GM23338 (cell line): ENCODE data around the gene CRYBG1. TPM values are rescaled to one million over a fixed set of nuclear protein-coding genes. Genes with fewer than 3 reads are reported as not detected.

Source experiments
- ATAC-seq: fragments of 200-7000 bp; cut with Tn5 transposase; 3 replicates; pipeline ENCODE4 v1.9.1; 2020
- DNase-seq: peaks from one replicate; pipeline ENCODE4 v3.0.0-alpha.2; 2015; ENCODE audit warnings: low spot score
- H2AFZ ChIP-seq: fragments of 200-600 bp; sonication (generic); 2 replicates; pipeline ENCODE4 v1.8.0; 2016; ENCODE audit warnings: antibody characterized with exemption, mild to moderate bottlenecking, moderate library complexity
- H3F3A ChIP-seq: fragments of 200-600 bp; sonication (generic); replicated peaks from 2 replicates; pipeline ENCODE4 v1.8.0; 2017; ENCODE audit warnings: antibody characterized with exemption, mixed run types, low read depth
- H3K27ac ChIP-seq: fragments of 200-600 bp; sonication (generic); 2 replicates; pipeline ENCODE4 v1.6.1; 2016; ENCODE audit warnings: low read depth
- H3K27me3 ChIP-seq: fragments of 200-600 bp; sonication (generic); 2 replicates; pipeline ENCODE4 v1.8.0; 2016; ENCODE audit warnings: mild to moderate bottlenecking, mixed run types, moderate library complexity; ENCODE audit not compliant: insufficient read depth
- H3K36me3 ChIP-seq: fragments of 200-600 bp; sonication (generic); 2 replicates; pipeline ENCODE4 v1.8.0; 2016; ENCODE audit warnings: mild to moderate bottlenecking; ENCODE audit not compliant: insufficient read depth
- H3K4me1 ChIP-seq: fragments of 200-600 bp; sonication (generic); 2 replicates; pipeline ENCODE4 v1.8.0; 2016; ENCODE audit warnings: mild to moderate bottlenecking, moderate library complexity; ENCODE audit not compliant: insufficient read depth
- H3K4me2 ChIP-seq: fragments of 200-600 bp; sonication (generic); 2 replicates; pipeline ENCODE4 v1.7.1; 2017; ENCODE audit warnings: mixed run types
- H3K4me3 ChIP-seq: fragments of 200-600 bp; sonication (generic); 2 replicates; pipeline ENCODE4 v1.6.1; 2016; ENCODE audit warnings: mixed run types
- H3K79me2 ChIP-seq: fragments of 200-600 bp; sonication (generic); replicated peaks from 2 replicates; pipeline ENCODE4 v1.8.0; 2017; ENCODE audit warnings: mild to moderate bottlenecking; ENCODE audit not compliant: insufficient read depth
- H3K9me2 ChIP-seq: fragments of 200-600 bp; sonication (generic); 2 replicates; pipeline ENCODE4 v1.8.0; 2017; ENCODE audit not compliant: insufficient read depth
- H4K20me1 ChIP-seq: fragments of 200-600 bp; sonication (generic); replicated peaks from 2 replicates; pipeline ENCODE4 v1.8.0; 2017; ENCODE audit warnings: mild to moderate bottlenecking; ENCODE audit not compliant: insufficient read depth
- H3K27ac Mint-ChIP-seq: 2 replicates; pipeline ENCODE4 v1.8.0; 2020; ENCODE audit warnings: inconsistent platforms, mild to moderate bottlenecking, moderate library complexity, mixed read lengths
- H3K27me3 Mint-ChIP-seq: 3 replicates; pipeline ENCODE4 v1.8.0; 2022; ENCODE audit warnings: low read depth, mild to moderate bottlenecking, moderate library complexity, mixed read lengths, inconsistent platforms; ENCODE audit not compliant: insufficient read depth, poor library complexity
- H3K36me3 Mint-ChIP-seq: 3 replicates; pipeline ENCODE4 v1.8.0; 2021; ENCODE audit warnings: low read depth, mild to moderate bottlenecking, inconsistent platforms, moderate library complexity, mixed read lengths
- H3K4me1 Mint-ChIP-seq: 3 replicates; pipeline ENCODE4 v1.8.0; 2020; ENCODE audit warnings: mild to moderate bottlenecking, inconsistent platforms, mixed read lengths
- H3K4me3 Mint-ChIP-seq: 3 replicates; pipeline ENCODE4 v1.8.0; 2021; ENCODE audit warnings: moderate library complexity, mild to moderate bottlenecking, inconsistent platforms, mixed read lengths
- H3K9me3 Mint-ChIP-seq: 3 replicates; pipeline ENCODE4 v1.8.0; 2020; ENCODE audit warnings: moderate library complexity, mild to moderate bottlenecking, inconsistent platforms, mixed read lengths
- CREB1 ChIP-seq: fragments of 250-450 bp; sonication (Bioruptor Pico); IDR thresholded peaks from 2 replicates; pipeline ENCODE4 v1.5.0; 2020; ENCODE audit warnings: low read depth, mild to moderate bottlenecking, moderate library complexity
- EZH2 ChIP-seq: fragments of 200-600 bp; sonication (generic); IDR thresholded peaks from one replicate; pipeline ENCODE4 v1.8.0; 2017; ENCODE audit warnings: antibody characterized with exemption, mild to moderate bottlenecking, low read depth; ENCODE audit not compliant: unreplicated experiment
- EZH2phosphoT487 ChIP-seq: fragments of 200-600 bp; sonication (generic); IDR thresholded peaks from one replicate; pipeline ENCODE4 v1.8.1; 2018; ENCODE audit warnings: antibody characterized with exemption; ENCODE audit not compliant: unreplicated experiment
- JUNB ChIP-seq: IDR thresholded peaks from one replicate; pipeline ENCODE4 v1.6.1; 2016; ENCODE audit warnings: antibody characterized with exemption; ENCODE audit not compliant: unreplicated experiment
- NANOG ChIP-seq: IDR thresholded peaks from 2 replicates; pipeline ENCODE4 v1.6.1; 2016; ENCODE audit warnings: antibody characterized with exemption, borderline replicate concordance
- STAT1 ChIP-seq: IDR thresholded peaks from one replicate; pipeline ENCODE4 v1.6.1; 2016; ENCODE audit warnings: antibody characterized with exemption; ENCODE audit not compliant: unreplicated experiment
- ZNF114 ChIP-seq: fragments of 250-450 bp; sonication (Bioruptor Pico); IDR thresholded peaks from 2 replicates; pipeline ENCODE4 v1.5.0; 2020; ENCODE audit warnings: mild to moderate bottlenecking, moderate library complexity
- ZNF331 ChIP-seq: fragments of 250-450 bp; sonication (Bioruptor Pico); IDR thresholded peaks from 2 replicates; pipeline ENCODE4 v1.5.0; 2020; ENCODE audit warnings: low read depth, mild to moderate bottlenecking, moderate library complexity
- polyA plus RNA-seq: library from polyadenylated mRNA; unstranded; fragments of >200 nt; fragmentation: Nextera tagmentation; extraction: Ambion mirVana; gene quantifications from 2 replicates; pipeline ENCODE4 v1.2.1, GENCODE V29; 2016
- total RNA-seq: library from RNA; depleted of rRNA; stranded (reverse); fragments of >200 nt; shearing (Covaris generic); gene quantifications from 2 replicates; pipeline ENCODE4 v1.2.3, GENCODE V29; 2014
- TF ChIP-seq, protein P1 (sequence below), 2 experiments: fragments of 200-600 bp in 1 of 2; sonication (generic) in 1 of 2; conservative IDR thresholded peaks; 2 replicates each; pipeline versions ENCODE4 v1.5.1 to v1.6.1; 2016 to 2017; ENCODE audit warnings: antibody characterized with exemption in 2 of 2, low read depth in 2 of 2, mild to moderate bottlenecking in 2 of 2, moderate library complexity in 1 of 2
- TF ChIP-seq, protein P2 (sequence below): fragments of 250-450 bp; sonication (Bioruptor Pico); IDR thresholded peaks from 2 replicates; pipeline ENCODE4 v1.5.0; 2020; ENCODE audit warnings: mild to moderate bottlenecking, moderate library complexity

CRYBG1 gene
- total and polyA plus RNA-seq, 2 experiments from 2014 or later = 3.7 to 17.2 TPM

DNA sequence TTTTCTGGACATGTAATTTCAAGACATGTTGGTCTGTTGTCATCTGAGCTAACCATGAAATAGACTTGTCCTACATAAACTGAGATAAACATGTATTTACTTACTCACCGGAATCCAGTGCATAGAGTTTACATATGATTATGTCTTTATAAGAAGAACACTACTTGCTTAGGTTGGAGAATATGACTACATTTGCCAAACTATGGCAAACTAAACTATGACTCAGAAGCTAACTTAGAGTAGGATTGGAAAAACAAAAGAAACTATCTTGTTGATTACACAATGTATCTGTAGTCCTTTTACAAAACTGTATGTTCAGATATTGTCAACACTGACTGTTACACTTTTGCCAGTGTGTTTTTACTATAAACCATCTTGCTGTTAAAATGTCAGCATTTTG lies 113.3 kb downstream of the CRYBG1 start:
- ATAC-seq = no peak

DNA sequence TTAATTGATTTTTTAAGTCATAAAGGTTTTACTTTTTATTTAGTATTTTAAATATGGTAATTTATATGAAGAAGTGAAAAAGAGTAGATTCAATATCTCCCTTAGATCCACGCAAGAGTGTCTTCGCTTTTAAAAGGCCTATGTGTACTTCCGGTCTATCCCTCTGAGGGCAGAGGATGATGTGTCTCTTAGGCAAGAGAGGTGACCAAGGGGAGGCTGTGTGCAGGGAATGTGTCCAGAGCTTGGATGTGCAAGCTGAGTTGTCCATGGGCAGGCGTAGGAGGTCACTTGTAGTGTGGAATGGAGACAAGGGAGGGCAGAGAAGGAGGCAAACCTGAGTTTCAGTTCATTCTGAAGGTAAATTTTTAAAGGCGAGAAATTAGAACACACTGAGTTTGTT lies 113.9 kb downstream of the CRYBG1 start:
- H3F3A ChIP-seq = no peaks in the 10 kb centered on the region

More for the DNA sequence above, 113.3 kb downstream of the CRYBG1 start:
- no peaks in the 10 kb centered on the region for H3K36me3 Mint-ChIP-seq
- Histone ChIP-seq H4K20me1 (no peaks in the 10 kb centered on the region), H3K36me3 (no peaks in the 10 kb centered on the region), H2AFZ (no peak overlapping the region), H3K27me3 (no peaks in the 10 kb centered on the region), H3K79me2 (no peaks in the 10 kb centered on the region), H3F3A (no peaks in the 10 kb centered on the region), H3K4me3 (no peak overlapping the region), H3K4me1 (no peaks in the 10 kb centered on the region), H3K27ac (no peak overlapping the region), H3K4me2 (no peak overlapping the region), H3K9me2 (no peaks in the 10 kb centered on the region)
- H3K4me1 Mint-ChIP-seq = 0 out of 3 replicates have a peak, but pooled peaks cover 2% of the 10 kb centered on the region
- TF ChIP-seq EZH2phosphoT487 (no peak), ZNF114 (CRISPR knock-in tag) (no peak), CREB1 (CRISPR knock-in tag) (no peak), NANOG (no peak), JUNB (no peak)
- TF ChIP-seq, protein P1, sequence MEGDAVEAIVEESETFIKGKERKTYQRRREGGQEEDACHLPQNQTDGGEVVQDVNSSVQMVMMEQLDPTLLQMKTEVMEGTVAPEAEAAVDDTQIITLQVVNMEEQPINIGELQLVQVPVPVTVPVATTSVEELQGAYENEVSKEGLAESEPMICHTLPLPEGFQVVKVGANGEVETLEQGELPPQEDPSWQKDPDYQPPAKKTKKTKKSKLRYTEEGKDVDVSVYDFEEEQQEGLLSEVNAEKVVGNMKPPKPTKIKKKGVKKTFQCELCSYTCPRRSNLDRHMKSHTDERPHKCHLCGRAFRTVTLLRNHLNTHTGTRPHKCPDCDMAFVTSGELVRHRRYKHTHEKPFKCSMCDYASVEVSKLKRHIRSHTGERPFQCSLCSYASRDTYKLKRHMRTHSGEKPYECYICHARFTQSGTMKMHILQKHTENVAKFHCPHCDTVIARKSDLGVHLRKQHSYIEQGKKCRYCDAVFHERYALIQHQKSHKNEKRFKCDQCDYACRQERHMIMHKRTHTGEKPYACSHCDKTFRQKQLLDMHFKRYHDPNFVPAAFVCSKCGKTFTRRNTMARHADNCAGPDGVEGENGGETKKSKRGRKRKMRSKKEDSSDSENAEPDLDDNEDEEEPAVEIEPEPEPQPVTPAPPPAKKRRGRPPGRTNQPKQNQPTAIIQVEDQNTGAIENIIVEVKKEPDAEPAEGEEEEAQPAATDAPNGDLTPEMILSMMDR (conservative IDR thresholded peaks at IDR 0.05; ENCODE audit: low read depth in 2 of 2) = no peak
- H3K27me3 Mint-ChIP-seq = no peaks in the 10 kb centered on the region
- DNase-seq = no peak
- no peak overlapping the region for H3K4me3 Mint-ChIP-seq
- H3K27ac Mint-ChIP-seq = no peak overlapping the region
- H3K9me3 Mint-ChIP-seq = no peaks in the 10 kb centered on the region

More for the DNA sequence above, 113.9 kb downstream of the CRYBG1 start:
- Histone ChIP-seq H3K9me2 (no peaks in the 10 kb centered on the region), H3K36me3 (no peaks in the 10 kb centered on the region), H2AFZ (no peak overlapping the region), H4K20me1 (no peaks in the 10 kb centered on the region), H3K27me3 (no peaks in the 10 kb centered on the region), H3K4me2 (no peak overlapping the region), H3K79me2 (no peaks in the 10 kb centered on the region), H3K27ac (no peak overlapping the region), H3K4me1 (no peaks in the 10 kb centered on the region), H3K4me3 (no peak overlapping the region)
- no peaks in the 10 kb centered on the region for H3K36me3 Mint-ChIP-seq
- TF ChIP-seq, protein P1 (conservative IDR thresholded peaks at IDR 0.05; ENCODE audit: low read depth in 2 of 2) = no peak
- TF ChIP-seq CREB1 (CRISPR knock-in tag) (no peak), ZNF114 (CRISPR knock-in tag) (no peak), EZH2 (no peak), ZNF331 (CRISPR knock-in tag) (no peak), STAT1 (no peak)
- TF ChIP-seq, protein P2, sequence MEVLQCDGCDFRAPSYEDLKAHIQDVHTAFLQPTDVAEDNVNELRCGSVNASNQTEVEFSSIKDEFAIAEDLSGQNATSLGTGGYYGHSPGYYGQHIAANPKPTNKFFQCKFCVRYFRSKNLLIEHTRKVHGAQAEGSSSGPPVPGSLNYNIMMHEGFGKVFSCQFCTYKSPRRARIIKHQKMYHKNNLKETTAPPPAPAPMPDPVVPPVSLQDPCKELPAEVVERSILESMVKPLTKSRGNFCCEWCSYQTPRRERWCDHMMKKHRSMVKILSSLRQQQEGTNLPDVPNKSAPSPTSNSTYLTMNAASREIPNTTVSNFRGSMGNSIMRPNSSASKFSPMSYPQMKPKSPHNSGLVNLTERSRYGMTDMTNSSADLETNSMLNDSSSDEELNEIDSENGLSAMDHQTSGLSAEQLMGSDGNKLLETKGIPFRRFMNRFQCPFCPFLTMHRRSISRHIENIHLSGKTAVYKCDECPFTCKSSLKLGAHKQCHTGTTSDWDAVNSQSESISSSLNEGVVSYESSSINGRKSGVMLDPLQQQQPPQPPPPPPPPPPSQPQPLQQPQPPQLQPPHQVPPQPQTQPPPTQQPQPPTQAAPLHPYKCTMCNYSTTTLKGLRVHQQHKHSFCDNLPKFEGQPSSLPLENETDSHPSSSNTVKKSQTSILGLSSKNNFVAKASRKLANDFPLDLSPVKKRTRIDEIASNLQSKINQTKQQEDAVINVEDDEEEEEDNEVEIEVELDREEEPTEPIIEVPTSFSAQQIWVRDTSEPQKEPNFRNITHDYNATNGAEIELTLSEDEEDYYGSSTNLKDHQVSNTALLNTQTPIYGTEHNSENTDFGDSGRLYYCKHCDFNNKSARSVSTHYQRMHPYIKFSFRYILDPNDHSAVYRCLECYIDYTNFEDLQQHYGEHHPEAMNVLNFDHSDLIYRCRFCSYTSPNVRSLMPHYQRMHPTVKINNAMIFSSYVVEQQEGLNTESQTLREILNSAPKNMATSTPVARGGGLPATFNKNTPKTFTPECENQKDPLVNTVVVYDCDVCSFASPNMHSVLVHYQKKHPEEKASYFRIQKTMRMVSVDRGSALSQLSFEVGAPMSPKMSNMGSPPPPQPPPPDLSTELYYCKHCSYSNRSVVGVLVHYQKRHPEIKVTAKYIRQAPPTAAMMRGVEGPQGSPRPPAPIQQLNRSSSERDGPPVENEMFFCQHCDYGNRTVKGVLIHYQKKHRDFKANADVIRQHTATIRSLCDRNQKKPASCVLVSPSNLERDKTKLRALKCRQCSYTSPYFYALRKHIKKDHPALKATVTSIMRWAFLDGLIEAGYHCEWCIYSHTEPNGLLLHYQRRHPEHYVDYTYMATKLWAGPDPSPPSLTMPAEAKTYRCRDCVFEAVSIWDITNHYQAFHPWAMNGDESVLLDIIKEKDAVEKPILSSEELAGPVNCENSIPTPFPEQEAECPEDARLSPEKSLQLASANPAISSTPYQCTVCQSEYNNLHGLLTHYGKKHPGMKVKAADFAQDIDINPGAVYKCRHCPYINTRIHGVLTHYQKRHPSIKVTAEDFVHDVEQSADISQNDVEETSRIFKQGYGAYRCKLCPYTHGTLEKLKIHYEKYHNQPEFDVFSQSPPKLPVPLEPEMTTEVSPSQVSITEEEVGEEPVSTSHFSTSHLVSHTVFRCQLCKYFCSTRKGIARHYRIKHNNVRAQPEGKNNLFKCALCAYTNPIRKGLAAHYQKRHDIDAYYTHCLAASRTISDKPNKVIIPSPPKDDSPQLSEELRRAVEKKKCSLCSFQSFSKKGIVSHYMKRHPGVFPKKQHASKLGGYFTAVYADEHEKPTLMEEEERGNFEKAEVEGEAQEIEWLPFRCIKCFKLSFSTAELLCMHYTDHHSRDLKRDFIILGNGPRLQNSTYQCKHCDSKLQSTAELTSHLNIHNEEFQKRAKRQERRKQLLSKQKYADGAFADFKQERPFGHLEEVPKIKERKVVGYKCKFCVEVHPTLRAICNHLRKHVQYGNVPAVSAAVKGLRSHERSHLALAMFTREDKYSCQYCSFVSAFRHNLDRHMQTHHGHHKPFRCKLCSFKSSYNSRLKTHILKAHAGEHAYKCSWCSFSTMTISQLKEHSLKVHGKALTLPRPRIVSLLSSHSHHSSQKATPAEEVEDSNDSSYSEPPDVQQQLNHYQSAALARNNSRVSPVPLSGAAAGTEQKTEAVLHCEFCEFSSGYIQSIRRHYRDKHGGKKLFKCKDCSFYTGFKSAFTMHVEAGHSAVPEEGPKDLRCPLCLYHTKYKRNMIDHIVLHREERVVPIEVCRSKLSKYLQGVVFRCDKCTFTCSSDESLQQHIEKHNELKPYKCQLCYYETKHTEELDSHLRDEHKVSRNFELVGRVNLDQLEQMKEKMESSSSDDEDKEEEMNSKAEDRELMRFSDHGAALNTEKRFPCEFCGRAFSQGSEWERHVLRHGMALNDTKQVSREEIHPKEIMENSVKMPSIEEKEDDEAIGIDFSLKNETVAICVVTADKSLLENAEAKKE (CRISPR knock-in tag) = no peak
- H3K9me3 Mint-ChIP-seq = no peaks in the 10 kb centered on the region
- H3K27ac Mint-ChIP-seq = no peak overlapping the region
- no peaks in the 10 kb centered on the region for H3K27me3 Mint-ChIP-seq
- H3K4me1 Mint-ChIP-seq = no peaks in the 10 kb centered on the region
- H3K4me3 Mint-ChIP-seq = no peak overlapping the region
- no peak for ATAC-seq
- DNase-seq = no peak
